ENCODE measurements around the gene ITPR2. TPM values are rescaled to one million over a fixed set of nuclear protein-coding genes. Genes with fewer than 3 reads are reported as not detected.

The ITPR2 gene
- total and polyA plus RNA-seq, 4 donors, result 11.7 to 93.3 (median 35.4) TPM

DNA sequence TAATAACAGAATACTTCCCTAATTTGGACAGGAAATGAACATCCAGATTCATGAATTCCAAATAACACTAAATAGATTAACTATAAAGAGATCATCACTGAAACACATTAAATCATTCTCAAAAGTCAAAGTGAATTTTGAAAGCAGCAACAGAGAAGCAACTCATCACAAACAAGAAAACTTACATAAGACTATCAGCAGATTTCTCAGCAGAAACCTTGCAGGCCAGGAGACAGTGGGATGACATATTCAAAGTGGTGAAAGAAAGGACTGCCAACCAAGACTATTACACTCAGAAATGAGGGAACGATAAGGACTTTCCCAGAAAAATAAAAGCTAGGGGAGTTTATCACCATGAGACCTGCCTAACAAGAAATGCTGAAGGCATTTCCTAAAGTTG lies 70.8 kb downstream of the ITPR2 start:
- Histone ChIP-seq H3K27me3 (ENCODE audit: control insufficient read depth in 4 of 4, insufficient read depth in 4 of 4, low read length in 3 of 4) (no peaks in the 10 kb centered on the region), H3K4me1 (ENCODE audit: control insufficient read depth in 4 of 4, insufficient read depth in 4 of 4, low read length in 3 of 4) (peaks cover 6 to 37% (median 18%) of the 10 kb centered on the region in 4 donors), H3K9me3 (ENCODE audit: control insufficient read depth in 4 of 4, low read length in 3 of 4) (peaks cover 0 to 2% (median 0%) of the 10 kb centered on the region in 4 donors), H3K4me3 (ENCODE audit: low read depth in 1 of 3, low read length in 3 of 3) (no peak overlapping the region), H3K9ac (ENCODE audit: low read depth in 1 of 2, low read length in 2 of 2) (no peak overlapping the region), H3K27ac (ENCODE audit: low read depth in 1 of 2, low read length in 2 of 2) (no peak overlapping the region), H3K36me3 (ENCODE audit: control insufficient read depth in 4 of 4, insufficient read depth in 3 of 4, low read depth in 1 of 4, low read length in 3 of 4) (no peaks in the 10 kb centered on the region)
- 97% methylated on average over 1 of the region's 1 CpG for WGBS
- no peak for DNase-seq (ENCODE audit: low spot score)
- TF ChIP-seq, protein P1, sequence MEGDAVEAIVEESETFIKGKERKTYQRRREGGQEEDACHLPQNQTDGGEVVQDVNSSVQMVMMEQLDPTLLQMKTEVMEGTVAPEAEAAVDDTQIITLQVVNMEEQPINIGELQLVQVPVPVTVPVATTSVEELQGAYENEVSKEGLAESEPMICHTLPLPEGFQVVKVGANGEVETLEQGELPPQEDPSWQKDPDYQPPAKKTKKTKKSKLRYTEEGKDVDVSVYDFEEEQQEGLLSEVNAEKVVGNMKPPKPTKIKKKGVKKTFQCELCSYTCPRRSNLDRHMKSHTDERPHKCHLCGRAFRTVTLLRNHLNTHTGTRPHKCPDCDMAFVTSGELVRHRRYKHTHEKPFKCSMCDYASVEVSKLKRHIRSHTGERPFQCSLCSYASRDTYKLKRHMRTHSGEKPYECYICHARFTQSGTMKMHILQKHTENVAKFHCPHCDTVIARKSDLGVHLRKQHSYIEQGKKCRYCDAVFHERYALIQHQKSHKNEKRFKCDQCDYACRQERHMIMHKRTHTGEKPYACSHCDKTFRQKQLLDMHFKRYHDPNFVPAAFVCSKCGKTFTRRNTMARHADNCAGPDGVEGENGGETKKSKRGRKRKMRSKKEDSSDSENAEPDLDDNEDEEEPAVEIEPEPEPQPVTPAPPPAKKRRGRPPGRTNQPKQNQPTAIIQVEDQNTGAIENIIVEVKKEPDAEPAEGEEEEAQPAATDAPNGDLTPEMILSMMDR (IDR thresholded peaks at IDR 0.05; ENCODE audit: low read depth, low read length, missing input control), result no peak
- TF ChIP-seq HNF4A (conservative IDR thresholded peaks at IDR 0.05) (no peak), RAD21 (IDR thresholded peaks at IDR 0.05) (no peak), SP1 (IDR thresholded peaks at IDR 0.05) (no peak)
- TF ChIP-seq, protein P2, sequence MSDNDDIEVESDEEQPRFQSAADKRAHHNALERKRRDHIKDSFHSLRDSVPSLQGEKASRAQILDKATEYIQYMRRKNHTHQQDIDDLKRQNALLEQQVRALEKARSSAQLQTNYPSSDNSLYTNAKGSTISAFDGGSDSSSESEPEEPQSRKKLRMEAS (IDR thresholded peaks at IDR 0.05), result no peak

DNA sequence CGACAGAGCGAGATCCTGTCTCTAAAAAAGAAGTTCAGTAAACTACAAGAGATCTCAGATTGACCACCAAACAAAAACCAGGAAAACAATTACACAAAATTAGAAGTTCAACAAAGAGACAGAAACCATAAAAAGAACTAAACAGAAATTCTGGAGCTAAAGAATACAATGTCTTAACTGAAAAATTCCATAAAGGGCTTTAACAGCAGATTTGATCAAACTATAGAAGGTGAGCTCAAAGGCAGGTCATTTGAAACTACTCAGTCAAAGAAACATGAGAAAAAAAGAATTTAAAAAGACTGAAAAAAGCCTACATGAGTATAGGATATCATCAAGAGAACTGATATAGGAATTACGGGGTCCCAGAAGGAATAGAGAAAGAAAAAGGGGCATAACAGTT lies 71.2 kb downstream of the ITPR2 start:
- no peak for TF ChIP-seq RXRA (IDR thresholded peaks at IDR 0.05)
- TF ChIP-seq, protein P2 (IDR thresholded peaks at IDR 0.05), result no peak
- TF ChIP-seq RAD21 (IDR thresholded peaks at IDR 0.05), result no peak
- TF ChIP-seq, protein P1 (IDR thresholded peaks at IDR 0.05; ENCODE audit: low read depth, low read length, missing input control), result no peak
- no peak for TF ChIP-seq HNF4G (IDR thresholded peaks at IDR 0.05)
- TF ChIP-seq EGR1 (IDR thresholded peaks at IDR 0.05; ENCODE audit: low read depth in 2 of 2), result no peak
- TF ChIP-seq, protein P3, sequence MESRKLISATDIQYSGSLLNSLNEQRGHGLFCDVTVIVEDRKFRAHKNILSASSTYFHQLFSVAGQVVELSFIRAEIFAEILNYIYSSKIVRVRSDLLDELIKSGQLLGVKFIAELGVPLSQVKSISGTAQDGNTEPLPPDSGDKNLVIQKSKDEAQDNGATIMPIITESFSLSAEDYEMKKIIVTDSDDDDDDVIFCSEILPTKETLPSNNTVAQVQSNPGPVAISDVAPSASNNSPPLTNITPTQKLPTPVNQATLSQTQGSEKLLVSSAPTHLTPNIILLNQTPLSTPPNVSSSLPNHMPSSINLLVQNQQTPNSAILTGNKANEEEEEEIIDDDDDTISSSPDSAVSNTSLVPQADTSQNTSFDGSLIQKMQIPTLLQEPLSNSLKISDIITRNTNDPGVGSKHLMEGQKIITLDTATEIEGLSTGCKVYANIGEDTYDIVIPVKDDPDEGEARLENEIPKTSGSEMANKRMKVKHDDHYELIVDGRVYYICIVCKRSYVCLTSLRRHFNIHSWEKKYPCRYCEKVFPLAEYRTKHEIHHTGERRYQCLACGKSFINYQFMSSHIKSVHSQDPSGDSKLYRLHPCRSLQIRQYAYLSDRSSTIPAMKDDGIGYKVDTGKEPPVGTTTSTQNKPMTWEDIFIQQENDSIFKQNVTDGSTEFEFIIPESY (IDR thresholded peaks at IDR 0.05), result no peak
- TF ChIP-seq, protein P4, sequence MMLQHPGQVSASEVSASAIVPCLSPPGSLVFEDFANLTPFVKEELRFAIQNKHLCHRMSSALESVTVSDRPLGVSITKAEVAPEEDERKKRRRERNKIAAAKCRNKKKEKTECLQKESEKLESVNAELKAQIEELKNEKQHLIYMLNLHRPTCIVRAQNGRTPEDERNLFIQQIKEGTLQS (IDR thresholded peaks at IDR 0.05), result no peak
- TF ChIP-seq NR2F2 (IDR thresholded peaks at IDR 0.05), result no peak
- no peak for TF ChIP-seq JUND (IDR thresholded peaks at IDR 0.05)
- no peak for TF ChIP-seq YY1 (IDR thresholded peaks at IDR 0.05)
- TF ChIP-seq HNF4A (conservative IDR thresholded peaks at IDR 0.05), result no peak
- TF ChIP-seq SP1 (IDR thresholded peaks at IDR 0.05), result no peak
- TF ChIP-seq FOXA1 (IDR thresholded peaks at IDR 0.05), result no peak
- no peak for TF ChIP-seq FOXA2 (IDR thresholded peaks at IDR 0.05)
- TF ChIP-seq, protein P5, sequence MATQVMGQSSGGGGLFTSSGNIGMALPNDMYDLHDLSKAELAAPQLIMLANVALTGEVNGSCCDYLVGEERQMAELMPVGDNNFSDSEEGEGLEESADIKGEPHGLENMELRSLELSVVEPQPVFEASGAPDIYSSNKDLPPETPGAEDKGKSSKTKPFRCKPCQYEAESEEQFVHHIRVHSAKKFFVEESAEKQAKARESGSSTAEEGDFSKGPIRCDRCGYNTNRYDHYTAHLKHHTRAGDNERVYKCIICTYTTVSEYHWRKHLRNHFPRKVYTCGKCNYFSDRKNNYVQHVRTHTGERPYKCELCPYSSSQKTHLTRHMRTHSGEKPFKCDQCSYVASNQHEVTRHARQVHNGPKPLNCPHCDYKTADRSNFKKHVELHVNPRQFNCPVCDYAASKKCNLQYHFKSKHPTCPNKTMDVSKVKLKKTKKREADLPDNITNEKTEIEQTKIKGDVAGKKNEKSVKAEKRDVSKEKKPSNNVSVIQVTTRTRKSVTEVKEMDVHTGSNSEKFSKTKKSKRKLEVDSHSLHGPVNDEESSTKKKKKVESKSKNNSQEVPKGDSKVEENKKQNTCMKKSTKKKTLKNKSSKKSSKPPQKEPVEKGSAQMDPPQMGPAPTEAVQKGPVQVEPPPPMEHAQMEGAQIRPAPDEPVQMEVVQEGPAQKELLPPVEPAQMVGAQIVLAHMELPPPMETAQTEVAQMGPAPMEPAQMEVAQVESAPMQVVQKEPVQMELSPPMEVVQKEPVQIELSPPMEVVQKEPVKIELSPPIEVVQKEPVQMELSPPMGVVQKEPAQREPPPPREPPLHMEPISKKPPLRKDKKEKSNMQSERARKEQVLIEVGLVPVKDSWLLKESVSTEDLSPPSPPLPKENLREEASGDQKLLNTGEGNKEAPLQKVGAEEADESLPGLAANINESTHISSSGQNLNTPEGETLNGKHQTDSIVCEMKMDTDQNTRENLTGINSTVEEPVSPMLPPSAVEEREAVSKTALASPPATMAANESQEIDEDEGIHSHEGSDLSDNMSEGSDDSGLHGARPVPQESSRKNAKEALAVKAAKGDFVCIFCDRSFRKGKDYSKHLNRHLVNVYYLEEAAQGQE (IDR thresholded peaks at IDR 0.05), result no peak
- no peak for TF ChIP-seq TAF1 (conservative IDR thresholded peaks at IDR 0.05)
- WGBS, result 99% methylated on average over 3 of the region's 3 CpGs
- Histone ChIP-seq H3K27ac (ENCODE audit: low read depth in 1 of 2, low read length in 2 of 2) (no peak overlapping the region), H3K9me3 (ENCODE audit: control insufficient read depth in 4 of 4, low read length in 3 of 4) (peaks cover 0 to 2% (median 0%) of the 10 kb centered on the region in 4 donors), H3K27me3 (ENCODE audit: control insufficient read depth in 4 of 4, insufficient read depth in 4 of 4, low read length in 3 of 4) (no peaks in the 10 kb centered on the region), H3K9ac (ENCODE audit: low read depth in 1 of 2, low read length in 2 of 2) (no peak overlapping the region), H3K4me1 (ENCODE audit: control insufficient read depth in 4 of 4, insufficient read depth in 4 of 4, low read length in 3 of 4) (peaks cover 5 to 36% (median 15%) of the 10 kb centered on the region in 4 donors), H3K4me3 (ENCODE audit: low read depth in 1 of 3, low read length in 3 of 3) (no peak overlapping the region), H3K36me3 (ENCODE audit: control insufficient read depth in 4 of 4, insufficient read depth in 3 of 4, low read depth in 1 of 4, low read length in 3 of 4) (no peaks in the 10 kb centered on the region)
- DNase-seq (ENCODE audit: low spot score), result no peak
